Gastrocnemius medialis (tissue), 4 donors: ENCODE results near the gene PRDM16.

Source experiments
- CTCF ChIP-seq, 5 experiments: fragments of 450-650 bp in 3 of 5; fragments of 200-600 bp in 2 of 5; sonication (generic) in 2 of 5; IDR thresholded peaks in 4 of 5; conservative IDR thresholded peaks in 1 of 5; 1 replicate in 4 of 5; 2 replicates in 1 of 5; pipeline ENCODE4 v1.5.1; 2016 to 2019; ENCODE audit warnings: antibody characterized with exemption in 5 of 5, mild to moderate bottlenecking in 3 of 5, moderate library complexity in 3 of 5
- POLR2A ChIP-seq, 2 donors: fragments of 450-650 bp; IDR thresholded peaks; one replicate each; pipeline ENCODE4 v1.6.1; 2017; ENCODE audit warnings: antibody characterized with exemption in 2 of 2, mild to moderate bottlenecking in 2 of 2, moderate library complexity in 2 of 2

DNA sequence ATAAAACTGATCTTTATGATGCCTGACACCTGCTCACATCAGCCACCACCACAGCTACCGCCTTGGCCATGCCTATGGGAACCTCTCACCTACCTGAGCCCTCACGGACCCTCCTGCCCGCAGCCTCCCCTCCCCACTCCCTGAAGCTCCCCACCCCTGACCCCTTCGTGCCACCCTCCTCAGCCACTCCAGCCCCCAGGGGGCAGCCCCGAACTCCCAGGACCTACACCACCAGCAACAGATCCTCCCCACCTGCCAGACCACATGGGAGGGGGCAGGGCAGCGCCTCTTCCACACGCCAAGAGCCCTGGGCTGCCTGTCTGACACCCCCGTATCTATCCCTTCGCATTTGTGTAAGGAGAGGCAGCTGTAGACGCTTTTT is 371.3 kb downstream of the PRDM16 start:
- TF ChIP-seq CTCF (IDR thresholded peaks at IDR 0.05 in 4 of 5, conservative IDR thresholded peaks at IDR 0.05 in 1 of 5): no peak
- no peak for TF ChIP-seq POLR2A (IDR thresholded peaks at IDR 0.05)
